Activated T-cell treated with anti-CD3 and anti-CD28 coated beads, Interleukin-2, amount 50 U/mL, for 72 hours (primary cell): ENCODE results near the gene THOC7. TPM values are rescaled to one million over a fixed set of nuclear protein-coding genes. Genes with fewer than 3 reads are reported as not detected.

Experiments used
- ATAC-seq, 2 donors: fragments of 150-1000 bp; cut with Tn5 transposase; replicated peaks in 1 of 2; 2 replicates each; pipeline ENCODE4 v1.10.0; 2021; ENCODE audit warnings: moderate library complexity in 2 of 2, mild to moderate bottlenecking in 1 of 2
- DNase-seq, 2 donors: peaks; one replicate each; pipeline ENCODE4 v3.0.0; 2021 to 2022; ENCODE audit warnings: mixed read lengths in 1 of 2
- H3K27ac Mint-ChIP-seq: one replicate; pipeline ENCODE4 v1.8.0; 2022; ENCODE audit warnings: mild to moderate bottlenecking, moderate library complexity, mixed read lengths
- H3K27me3 Mint-ChIP-seq: one replicate; pipeline ENCODE4 v1.8.0; 2022; ENCODE audit warnings: low read depth, mixed read lengths
- H3K36me3 Mint-ChIP-seq, 2 donors: one replicate each; pipeline ENCODE4 v1.8.0; 2022; ENCODE audit warnings: mixed read lengths in 2 of 2, mild to moderate bottlenecking in 1 of 2; ENCODE audit not compliant: insufficient read depth in 2 of 2
- H3K4me1 Mint-ChIP-seq: one replicate; pipeline ENCODE4 v1.8.0; 2022; ENCODE audit warnings: low read depth, mixed read lengths
- H3K4me3 Mint-ChIP-seq, 2 donors: one replicate each; pipeline ENCODE4 v1.8.0; 2022; ENCODE audit warnings: mild to moderate bottlenecking in 2 of 2, mixed read lengths in 2 of 2, moderate library complexity in 2 of 2
- H3K9me3 Mint-ChIP-seq, 2 donors: one replicate each; pipeline ENCODE4 v1.8.0; 2022; ENCODE audit warnings: mixed read lengths in 2 of 2
- total RNA-seq, 2 donors: library from RNA; stranded (reverse); gene quantifications; one replicate each; pipeline ENCODE4 v1.2.3, GENCODE V29; 2022

THOC7 gene
- total RNA-seq, 2 donors from 2014 or later = 79.0 to 80.9 TPM

GRCh38 chr3:63872135-63872924 lies 8.7 kb upstream of the THOC7 start:
- peaks cover 41% of the 10 kb centered on the region for H3K4me1 Mint-ChIP-seq
- no peaks in the 10 kb centered on the region for H3K9me3 Mint-ChIP-seq
- DNase-seq (no peak), ATAC-seq (no peak)
- no peak overlapping the region for H3K4me3 Mint-ChIP-seq
- H3K27ac Mint-ChIP-seq = no peak overlapping the region
- H3K27me3 Mint-ChIP-seq = no peaks in the 10 kb centered on the region
- H3K36me3 Mint-ChIP-seq = peaks cover 0 to 3% of the 10 kb centered on the region in 2 donors

DNA sequence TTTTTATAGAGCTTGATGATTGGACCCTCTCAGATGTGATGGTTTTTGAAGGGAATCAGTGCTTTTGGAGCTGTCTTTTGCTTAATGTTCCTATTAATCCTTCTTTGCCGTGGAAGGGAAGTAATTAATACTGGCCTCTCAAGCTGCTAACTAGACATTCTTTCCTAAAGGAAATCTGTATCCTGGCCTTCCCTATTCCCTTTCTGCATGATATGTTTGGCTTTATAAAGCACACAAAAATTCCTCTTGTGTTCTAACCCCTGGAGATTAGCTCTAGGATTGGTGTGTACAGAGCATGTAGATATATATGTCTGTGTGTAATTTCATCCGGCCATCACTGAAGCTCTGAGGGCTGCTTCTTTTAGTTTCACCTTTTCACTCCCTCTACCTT lies 7.0 kb upstream of the THOC7 start:
- no peak overlapping the region for H3K27ac Mint-ChIP-seq
- no peak for ATAC-seq
- peaks cover 0 to 7% of the 10 kb centered on the region in 2 donors for H3K36me3 Mint-ChIP-seq
- H3K4me1 Mint-ChIP-seq = peaks cover 44% of the 10 kb centered on the region
- no peaks in the 10 kb centered on the region for H3K27me3 Mint-ChIP-seq
- no peak for DNase-seq
- no peaks in the 10 kb centered on the region for H3K9me3 Mint-ChIP-seq
- H3K4me3 Mint-ChIP-seq = no peak overlapping the region

DNA sequence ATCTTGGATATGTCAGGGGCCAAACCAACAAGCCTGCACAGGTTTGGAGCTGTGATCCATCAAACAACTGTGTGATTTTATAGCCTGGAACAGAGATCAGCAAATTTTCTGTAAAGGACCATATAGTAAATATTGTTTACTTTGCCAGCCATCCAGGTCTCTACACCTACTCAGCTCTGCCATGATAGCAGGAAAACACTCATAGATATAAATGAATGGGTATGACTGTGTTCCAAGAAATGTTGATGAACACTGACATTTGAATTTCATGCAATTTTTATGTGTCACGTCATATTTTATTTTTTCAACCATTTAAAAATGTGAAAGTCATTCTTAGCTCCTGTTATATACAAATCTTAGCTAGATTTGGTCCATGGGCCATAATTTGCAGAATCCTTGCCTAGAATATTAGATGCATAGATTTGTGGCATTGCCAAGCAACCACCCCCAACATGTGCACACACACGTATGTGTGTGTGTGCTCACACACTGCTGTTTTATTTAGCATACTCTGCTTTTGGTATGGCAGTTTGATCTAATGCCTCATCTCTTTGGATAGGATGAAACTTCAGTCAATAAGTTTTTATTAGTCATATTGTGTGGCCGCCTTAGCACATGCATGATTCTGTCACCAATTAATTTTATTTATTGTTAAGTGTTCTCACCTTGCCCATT lies 6.5 kb upstream of the THOC7 start:
- peak in 1 of 2 donors; percentile 64 for ATAC-seq
- Mint-ChIP-seq H3K4me1 (peaks cover 44% of the 10 kb centered on the region), H3K27ac (no peak overlapping the region), H3K27me3 (no peaks in the 10 kb centered on the region), H3K9me3 (no peaks in the 10 kb centered on the region), H3K36me3 (peaks cover 0 to 7% of the 10 kb centered on the region in 2 donors), H3K4me3 (no peak overlapping the region)
- no peak for DNase-seq

GRCh38 chr3:63867225-63867624 lies 3.6 kb upstream of the THOC7 start:
- Mint-ChIP-seq H3K4me3 (no peak overlapping the region), H3K27ac (peak overlapping the region; percentile 54), H3K36me3 (peaks cover 8 to 15% of the 10 kb centered on the region in 2 donors), H3K4me1 (peaks cover 49% of the 10 kb centered on the region), H3K9me3 (no peaks in the 10 kb centered on the region), H3K27me3 (no peaks in the 10 kb centered on the region)
- no peak for ATAC-seq
- DNase-seq = no peak

DNA sequence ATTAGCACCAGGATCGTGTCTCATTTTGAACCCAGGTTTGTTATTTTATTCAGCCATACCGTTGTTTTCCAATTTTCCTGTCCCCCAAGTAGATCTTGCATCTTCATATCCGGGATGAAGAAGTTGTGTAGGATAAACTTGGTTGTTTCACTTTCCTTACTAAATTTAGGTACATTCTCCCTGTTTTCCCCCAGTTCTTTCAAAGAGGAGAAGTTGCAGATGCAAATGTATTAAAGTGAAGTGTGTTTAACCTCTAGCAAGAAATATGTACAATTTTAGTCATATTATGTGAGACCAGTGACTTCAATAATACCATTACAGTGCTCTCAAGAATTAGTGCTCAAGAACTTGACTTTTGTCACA lies 1.3 kb upstream of the THOC7 start:
- Mint-ChIP-seq H3K36me3 (peaks cover 8 to 15% of the 10 kb centered on the region in 2 donors), H3K27me3 (no peaks in the 10 kb centered on the region), H3K9me3 (no peaks in the 10 kb centered on the region), H3K4me3 (peak overlapping the region; percentile 85 to 92), H3K4me1 (peaks cover 63% of the 10 kb centered on the region), H3K27ac (peak overlapping the region; percentile 96)
- ATAC-seq = no peak
- no peak for DNase-seq

DNA sequence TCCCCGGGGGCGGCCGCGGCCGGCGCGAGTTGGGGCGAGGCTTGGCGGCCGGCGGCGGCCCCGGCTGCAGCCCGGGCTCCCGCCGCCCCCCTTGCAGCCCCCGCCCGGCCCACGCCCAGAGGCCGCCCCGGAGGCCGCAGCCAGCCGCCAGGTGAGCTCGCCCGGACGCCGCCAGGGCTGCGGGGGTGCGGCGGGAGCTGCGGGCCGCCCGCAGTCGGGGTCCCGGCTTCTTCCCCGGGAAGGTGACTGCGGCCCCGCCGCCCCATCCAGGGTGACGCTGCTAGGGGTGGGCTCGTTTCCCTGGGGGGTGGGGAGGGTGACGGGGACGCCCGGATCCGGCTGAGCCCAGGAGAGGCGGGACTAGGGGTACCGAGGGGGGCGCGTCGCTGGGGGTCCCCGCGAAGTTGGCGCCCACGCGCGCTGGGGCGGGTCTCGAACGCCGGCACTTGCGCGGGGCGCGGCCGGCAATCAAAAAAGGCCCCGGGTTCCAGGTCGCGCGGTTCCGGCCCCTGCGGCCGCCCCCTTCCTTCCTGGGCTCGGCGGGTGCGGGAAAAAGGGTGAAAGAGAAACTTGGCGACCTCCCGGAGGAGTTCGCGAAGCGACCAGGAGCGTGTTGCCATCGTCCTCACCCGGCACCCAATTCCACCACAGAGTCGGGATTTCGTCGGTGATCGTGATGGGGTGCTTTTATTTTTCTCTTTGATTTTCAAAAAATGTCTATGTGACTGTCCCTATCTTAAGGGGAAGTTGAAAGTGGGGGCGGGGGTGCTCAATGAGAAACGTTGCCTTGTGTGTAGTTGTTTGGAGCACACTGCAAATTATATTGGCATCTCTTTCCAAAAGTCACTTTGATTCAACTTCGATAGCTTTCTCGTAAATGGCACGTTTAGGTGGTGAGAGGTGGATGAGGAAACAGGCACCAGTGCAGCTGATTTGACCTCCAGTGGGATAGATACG lies 681 bp upstream of the THOC7 start:
- no peaks in the 10 kb centered on the region for H3K27me3 Mint-ChIP-seq
- peaks cover 8 to 15% of the 10 kb centered on the region in 2 donors for H3K36me3 Mint-ChIP-seq
- H3K4me3 Mint-ChIP-seq = peak overlapping the region; percentile 85 to 92
- H3K4me1 Mint-ChIP-seq = peaks cover 65% of the 10 kb centered on the region
- no peaks in the 10 kb centered on the region for H3K9me3 Mint-ChIP-seq
- ATAC-seq = peak; percentile 55
- peak; percentile 43 to 63 for DNase-seq
- peak overlapping the region; percentile 96 for H3K27ac Mint-ChIP-seq

DNA sequence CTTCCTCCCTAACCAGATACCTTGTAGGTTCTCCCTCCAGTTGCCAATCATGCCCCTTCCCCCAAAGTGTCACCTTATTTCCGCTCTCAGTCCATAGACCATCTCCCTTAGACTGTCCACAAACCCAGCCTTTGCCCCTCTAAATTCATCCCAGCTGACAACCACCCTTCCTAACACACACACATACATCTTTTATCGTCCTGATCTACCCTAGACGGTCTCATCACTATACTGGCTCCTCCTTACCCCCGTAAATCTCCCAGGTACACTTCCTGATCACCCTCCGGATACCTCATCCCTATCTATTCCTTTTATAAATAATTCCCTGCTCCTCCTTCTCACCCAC lies 828 bp downstream of the THOC7 start:
- DNase-seq (no peak), ATAC-seq (no peak)
- Mint-ChIP-seq H3K36me3 (peaks cover 8 to 12% of the 10 kb centered on the region in 2 donors), H3K27ac (peak overlapping the region; percentile 94), H3K4me3 (peak overlapping the region; percentile 82 to 97), H3K4me1 (peaks cover 70% of the 10 kb centered on the region), H3K9me3 (no peaks in the 10 kb centered on the region), H3K27me3 (no peaks in the 10 kb centered on the region)

GRCh38 chr3:63861306-63861705 lies 2.3 kb downstream of the THOC7 start:
- ATAC-seq (no peak), DNase-seq (no peak)
- Mint-ChIP-seq H3K4me1 (peaks cover 68% of the 10 kb centered on the region), H3K4me3 (no peak overlapping the region), H3K27ac (no peak overlapping the region), H3K9me3 (no peaks in the 10 kb centered on the region), H3K36me3 (peaks cover 8% of the 10 kb centered on the region in 2 donors), H3K27me3 (no peaks in the 10 kb centered on the region)

DNA sequence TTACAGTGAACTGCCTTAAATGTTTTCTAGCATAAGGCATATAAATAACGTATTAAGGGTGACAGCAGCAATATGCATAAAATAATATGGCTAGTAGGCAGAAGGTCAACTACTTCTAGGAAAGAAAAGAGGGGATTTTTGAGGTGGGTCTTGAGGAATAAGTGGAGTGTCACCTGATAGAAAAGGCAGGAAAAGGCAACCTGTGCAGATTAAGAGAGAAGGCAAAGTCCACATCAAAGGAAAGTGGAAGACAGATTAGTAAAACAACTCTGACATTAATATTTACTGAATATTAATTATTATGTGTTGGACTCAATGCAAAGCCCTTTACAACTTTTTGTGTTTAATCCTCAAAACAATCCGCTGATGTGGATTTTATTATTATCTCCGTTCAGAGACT lies 2.8 kb downstream of the THOC7 start:
- H3K27ac Mint-ChIP-seq = no peak overlapping the region
- H3K4me3 Mint-ChIP-seq = no peak overlapping the region
- peaks cover 71% of the 10 kb centered on the region for H3K4me1 Mint-ChIP-seq
- no peak for DNase-seq
- no peaks in the 10 kb centered on the region for H3K27me3 Mint-ChIP-seq
- no peaks in the 10 kb centered on the region for H3K9me3 Mint-ChIP-seq
- H3K36me3 Mint-ChIP-seq = peaks cover 8% of the 10 kb centered on the region in 2 donors
- ATAC-seq = no peak

DNA sequence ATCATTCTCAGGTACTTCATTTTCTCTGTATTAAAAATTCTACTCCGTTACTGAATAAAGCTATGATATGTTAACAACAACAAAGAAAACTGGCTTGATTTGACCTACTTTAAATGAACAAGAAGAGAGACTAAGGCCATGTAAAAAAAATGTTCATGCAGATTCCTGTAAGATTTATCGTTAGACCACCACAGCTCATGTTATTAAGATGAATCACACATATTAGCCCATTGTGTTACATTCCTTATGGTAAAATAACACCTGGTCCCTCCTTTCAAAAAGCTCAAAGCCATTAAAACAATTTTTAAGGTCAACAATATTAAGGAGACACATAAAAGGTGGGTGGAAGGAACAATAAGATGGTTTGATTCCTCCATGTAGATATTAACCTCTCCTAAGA lies 6.3 kb downstream of the THOC7 start:
- H3K27me3 Mint-ChIP-seq = no peaks in the 10 kb centered on the region
- no peak overlapping the region for H3K4me3 Mint-ChIP-seq
- H3K36me3 Mint-ChIP-seq = peaks cover 0 to 2% of the 10 kb centered on the region in 2 donors
- no peak for ATAC-seq
- H3K9me3 Mint-ChIP-seq = no peaks in the 10 kb centered on the region
- H3K4me1 Mint-ChIP-seq = peaks cover 58% of the 10 kb centered on the region
- peak overlapping the region; percentile 38 for H3K27ac Mint-ChIP-seq
- DNase-seq = no peak

GRCh38 chr3:63855333-63855940 lies 8.2 kb downstream of the THOC7 start:
- H3K27ac Mint-ChIP-seq = no peak overlapping the region
- H3K27me3 Mint-ChIP-seq = no peaks in the 10 kb centered on the region
- H3K9me3 Mint-ChIP-seq = no peaks in the 10 kb centered on the region
- H3K4me3 Mint-ChIP-seq = no peak overlapping the region
- no peak for DNase-seq
- ATAC-seq = no peak
- peaks cover 0 to 5% of the 10 kb centered on the region in 2 donors for H3K36me3 Mint-ChIP-seq
- peaks cover 40% of the 10 kb centered on the region for H3K4me1 Mint-ChIP-seq

- Mint-ChIP-seq H3K36me3 (peaks cover 0 to 5% of the 10 kb centered on the region in 2 donors), H3K27me3 (no peaks in the 10 kb centered on the region), H3K4me1 (peaks cover 19% of the 10 kb centered on the region), H3K4me3 (no peak overlapping the region), H3K27ac (no peak overlapping the region), H3K9me3 (no peaks in the 10 kb centered on the region)
- DNase-seq (no peak), ATAC-seq (no peak)
Observed at GRCh38 chr3:63853106-63853505, 10.5 kb downstream of the THOC7 start.
